Nucleus accumbens (tissue), 56 donors: ENCODE data around the gene TIRAP.
"Not testable (repeated sequence)": the region's sequence is repeated elsewhere in the genome, so short reads cannot be mapped to it uniquely, and the experiment has no call there.

ENCODE experiments used
- DNase-seq, 56 donors: peaks; one replicate each; lab custom pipeline; 2025; lab: John Stamatoyannopoulos, UW

TIRAP gene, protein sequence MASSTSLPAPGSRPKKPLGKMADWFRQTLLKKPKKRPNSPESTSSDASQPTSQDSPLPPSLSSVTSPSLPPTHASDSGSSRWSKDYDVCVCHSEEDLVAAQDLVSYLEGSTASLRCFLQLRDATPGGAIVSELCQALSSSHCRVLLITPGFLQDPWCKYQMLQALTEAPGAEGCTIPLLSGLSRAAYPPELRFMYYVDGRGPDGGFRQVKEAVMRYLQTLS

DNA sequence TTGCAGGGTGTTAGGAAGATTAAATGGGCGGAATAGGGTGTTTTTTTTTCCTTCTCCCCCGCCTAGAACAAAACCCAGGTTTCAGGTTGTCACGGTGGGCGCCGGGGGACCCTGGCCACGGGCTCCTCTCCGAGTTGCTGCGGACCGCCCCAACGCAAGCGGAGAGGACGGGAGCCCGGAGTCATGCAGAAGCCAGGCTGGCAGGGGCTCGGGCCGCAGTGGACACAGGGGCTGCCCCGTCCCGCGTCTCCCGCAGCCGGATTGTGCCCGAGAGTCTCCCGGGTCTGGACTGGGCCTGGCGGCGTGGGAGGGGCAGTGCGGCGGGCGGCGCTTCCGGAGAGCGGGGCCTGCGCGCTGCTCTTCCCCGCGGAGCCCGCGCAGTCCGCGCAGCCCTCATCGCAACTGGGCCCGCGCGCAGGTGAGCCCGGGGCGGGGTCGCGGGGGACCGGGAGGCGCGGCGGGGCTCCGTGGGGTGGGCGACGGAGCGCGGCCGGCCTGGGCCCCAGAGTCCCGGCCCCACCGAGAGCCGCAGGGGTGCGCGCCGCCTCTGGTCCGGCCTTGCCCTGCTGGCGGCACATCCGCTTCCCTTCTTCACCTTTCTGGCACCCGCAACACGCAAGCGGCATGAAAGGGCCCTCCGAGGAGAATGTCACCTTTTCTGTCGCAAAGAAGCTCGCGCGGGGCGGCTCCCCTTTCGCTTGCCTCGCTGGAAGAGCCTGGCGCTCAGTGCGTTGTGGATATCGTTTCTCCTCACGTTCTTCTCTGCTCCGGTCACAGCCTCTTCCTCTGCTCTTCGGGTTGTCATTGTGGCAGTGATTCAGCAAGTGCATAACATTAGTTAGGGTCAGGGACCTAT lies at the start of gene TIRAP:
TIRAP (plus strand) TSS at position 358 of the 856 bp plus-strand sequence. CDS start 7,802 bp downstream, outside the sequence.
- DNase-seq: peak in 43 of 56 donors; percentile 21 to 75 (median 46)

DNA sequence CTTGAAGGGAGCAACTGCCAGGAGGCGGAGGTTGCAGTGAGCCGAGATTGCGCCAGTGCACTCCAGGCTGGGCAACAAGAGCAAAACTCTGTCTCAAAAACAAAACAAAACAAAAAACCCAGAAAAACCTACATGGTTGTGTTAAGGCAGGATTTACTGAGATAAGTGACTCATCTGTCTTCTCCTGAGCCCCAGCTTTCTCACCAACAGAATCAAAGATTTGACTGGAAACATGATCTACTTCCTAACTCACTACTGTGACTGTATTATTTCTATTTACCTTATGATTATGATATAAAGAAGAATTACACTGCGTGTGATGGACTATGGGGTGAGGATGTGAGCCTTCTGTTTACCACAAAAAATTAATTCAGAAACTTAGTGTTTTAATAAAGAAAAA lies 49.5 kb upstream of the TIRAP start:
- DNase-seq: no peak

DNA sequence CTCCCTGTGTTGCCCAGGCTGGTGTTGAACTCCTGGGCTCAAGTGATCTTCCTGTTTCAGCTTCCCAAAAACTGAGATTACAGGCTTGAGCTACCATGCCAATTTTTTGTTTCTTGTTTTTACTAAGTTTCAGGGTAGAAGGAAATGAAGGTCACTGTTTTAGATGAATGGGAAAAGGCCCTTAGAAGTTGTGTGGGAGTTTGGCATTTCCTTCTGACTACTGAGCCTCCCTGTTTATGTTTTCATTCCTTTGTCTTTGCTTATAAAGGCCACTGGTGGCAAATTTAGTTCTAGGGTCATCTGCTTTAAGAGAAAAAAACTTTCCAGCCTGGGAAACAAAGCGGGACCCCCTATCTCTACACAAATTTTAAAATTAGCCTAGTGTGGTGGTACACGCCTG lies 36.3 kb upstream of the TIRAP start:
- DNase-seq: no peak

DNA sequence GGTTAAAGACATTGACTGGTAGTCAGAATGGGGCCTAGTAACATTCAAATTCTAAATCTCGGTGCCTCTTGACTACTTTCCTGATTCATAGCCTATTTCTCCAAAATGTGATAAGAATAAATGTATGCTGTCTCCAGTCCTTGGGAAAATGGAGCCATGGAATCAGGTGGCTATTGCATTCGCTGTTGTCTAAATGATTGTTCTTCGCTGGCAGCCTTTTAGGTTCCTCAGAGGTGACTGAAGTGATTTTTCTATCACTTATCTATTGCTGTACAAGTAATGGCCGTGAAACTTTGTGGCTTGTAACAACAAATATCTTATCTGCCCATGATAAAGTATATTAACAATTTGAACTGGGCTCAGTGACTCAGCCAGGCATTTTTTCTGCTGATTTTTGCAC lies 29.6 kb upstream of the TIRAP start:
- no peak for DNase-seq

- no peak for DNase-seq
These were observed 28.1 kb upstream of the TIRAP start for GRCh38 chr11:126254819-126255218.

DNA sequence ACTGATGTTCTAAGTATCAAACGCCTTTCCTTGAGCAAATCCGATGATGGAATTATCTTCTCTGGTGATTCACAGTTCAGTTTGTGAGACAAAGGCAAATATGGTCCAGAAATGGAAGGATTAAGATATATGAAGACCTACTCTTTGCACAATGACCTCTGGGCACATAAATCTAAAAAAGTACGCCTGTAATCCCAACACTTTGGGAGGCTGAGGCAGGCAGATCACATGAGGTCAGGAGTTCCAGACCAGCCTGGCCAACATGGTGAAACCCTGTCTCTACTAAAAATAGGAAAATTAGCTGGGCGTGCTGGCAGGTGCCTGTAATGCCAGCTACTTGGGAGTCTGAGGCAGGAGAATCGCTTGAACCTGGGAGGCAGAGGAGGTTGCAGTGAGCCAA lies 27.4 kb upstream of the TIRAP start:
- DNase-seq: not testable (repeated sequence)

DNA sequence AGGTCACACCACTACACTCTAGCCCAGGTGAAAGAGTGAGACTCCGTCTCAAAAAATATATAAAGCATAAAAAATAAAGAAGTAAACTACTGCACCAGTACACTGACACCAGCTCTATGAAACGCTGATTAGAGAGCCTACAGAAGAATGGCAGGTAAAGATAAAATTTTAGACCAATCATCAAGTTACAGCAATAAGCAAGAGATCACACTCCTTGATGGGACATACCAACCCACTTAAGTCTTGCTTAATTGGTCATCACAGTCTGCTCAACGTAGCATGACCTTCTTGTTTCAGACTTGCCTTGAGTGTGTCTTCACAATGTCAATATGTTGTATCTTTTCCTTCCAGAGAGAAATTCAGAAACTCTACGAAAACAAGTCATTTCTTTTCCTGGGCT lies 26.7 kb upstream of the TIRAP start:
- DNase-seq: no peak

DNA sequence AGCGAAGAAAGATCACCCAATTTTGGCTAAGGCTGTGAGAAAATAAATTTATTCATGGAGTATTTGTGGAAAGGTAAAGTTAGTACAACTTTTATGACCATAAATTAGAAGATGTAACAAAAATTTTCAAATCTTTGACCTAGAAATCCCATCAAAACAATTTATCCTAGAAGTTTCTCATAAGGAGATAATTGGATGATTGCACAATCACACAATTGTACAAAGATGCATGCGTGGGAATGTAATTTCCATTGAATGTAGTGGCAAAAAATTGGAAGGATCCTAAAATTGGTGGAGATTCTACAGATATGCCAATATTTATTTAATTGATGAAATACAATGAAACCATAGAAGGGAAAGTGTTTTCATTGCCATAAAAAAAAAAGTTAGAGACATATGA lies 25.7 kb upstream of the TIRAP start:
- DNase-seq: no peak

DNA sequence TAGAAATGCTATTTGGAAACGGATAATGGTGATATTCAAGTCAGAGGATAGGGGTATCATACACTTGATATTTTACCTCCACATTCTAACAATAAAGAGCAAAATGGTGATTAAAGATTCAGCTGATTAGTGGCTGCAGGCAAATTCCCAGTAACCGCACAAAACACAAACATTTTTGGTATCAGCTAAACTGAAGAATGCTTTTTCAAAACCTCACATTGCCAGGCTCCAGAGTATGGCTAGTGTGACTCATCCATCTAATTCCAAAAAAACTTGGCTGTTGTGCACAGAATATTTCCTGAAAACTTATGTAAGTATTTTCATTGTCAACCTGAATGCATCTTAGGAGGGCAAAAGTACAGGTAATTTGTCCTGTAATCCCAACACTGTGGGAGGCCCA lies 25.1 kb upstream of the TIRAP start:
- DNase-seq: no peak

GRCh38 chr11:126262216-126262615 lies 20.7 kb upstream of the TIRAP start:
- no peak for DNase-seq

DNA sequence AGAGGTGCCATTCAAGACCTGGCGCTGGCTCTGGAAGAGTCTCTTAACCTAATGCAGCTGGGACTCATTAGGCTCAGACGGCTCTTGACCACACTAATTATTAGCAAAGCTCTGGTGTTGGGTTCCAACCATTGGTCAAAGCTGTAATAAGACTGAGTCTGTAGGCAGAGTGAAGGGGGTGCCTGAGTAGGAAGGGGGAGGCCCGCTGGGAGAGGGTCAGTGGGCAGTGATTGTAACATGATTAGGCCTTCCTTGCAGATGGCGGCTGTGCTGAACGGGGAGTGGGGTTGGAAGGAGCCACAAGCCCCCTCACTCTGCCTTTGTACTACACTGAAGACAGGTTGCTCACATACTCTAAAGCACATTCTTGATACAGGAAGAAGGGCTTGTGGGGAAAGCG lies 19.4 kb upstream of the TIRAP start:
- no peak for DNase-seq

GRCh38 chr11:126265811-126266210 lies 17.1 kb upstream of the TIRAP start:
- no peak for DNase-seq

DNA sequence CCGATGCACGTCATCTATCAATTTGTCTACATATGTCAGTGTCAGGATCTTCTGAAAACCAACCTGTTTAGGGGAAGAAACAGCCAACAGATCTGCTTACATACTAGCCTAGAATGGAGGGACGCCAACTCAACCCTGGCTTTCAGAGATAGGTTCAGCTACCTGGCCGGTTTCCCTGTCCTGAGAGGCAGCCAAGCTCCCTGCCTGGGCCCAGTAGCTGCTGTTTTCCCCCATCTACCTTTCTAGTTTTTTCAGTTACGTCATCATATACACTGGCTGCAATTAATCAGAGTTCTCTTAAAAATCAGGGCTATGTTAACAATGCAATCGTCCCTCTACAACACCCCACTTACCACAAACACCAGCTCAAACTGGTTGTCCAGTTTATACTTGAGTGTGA lies 15.2 kb upstream of the TIRAP start:
- no peak for DNase-seq

- peak in 1 of 56 donors; percentile 63 for DNase-seq
These were observed 14.6 kb upstream of the TIRAP start for GRCh38 chr11:126268361-126268707.

DNA sequence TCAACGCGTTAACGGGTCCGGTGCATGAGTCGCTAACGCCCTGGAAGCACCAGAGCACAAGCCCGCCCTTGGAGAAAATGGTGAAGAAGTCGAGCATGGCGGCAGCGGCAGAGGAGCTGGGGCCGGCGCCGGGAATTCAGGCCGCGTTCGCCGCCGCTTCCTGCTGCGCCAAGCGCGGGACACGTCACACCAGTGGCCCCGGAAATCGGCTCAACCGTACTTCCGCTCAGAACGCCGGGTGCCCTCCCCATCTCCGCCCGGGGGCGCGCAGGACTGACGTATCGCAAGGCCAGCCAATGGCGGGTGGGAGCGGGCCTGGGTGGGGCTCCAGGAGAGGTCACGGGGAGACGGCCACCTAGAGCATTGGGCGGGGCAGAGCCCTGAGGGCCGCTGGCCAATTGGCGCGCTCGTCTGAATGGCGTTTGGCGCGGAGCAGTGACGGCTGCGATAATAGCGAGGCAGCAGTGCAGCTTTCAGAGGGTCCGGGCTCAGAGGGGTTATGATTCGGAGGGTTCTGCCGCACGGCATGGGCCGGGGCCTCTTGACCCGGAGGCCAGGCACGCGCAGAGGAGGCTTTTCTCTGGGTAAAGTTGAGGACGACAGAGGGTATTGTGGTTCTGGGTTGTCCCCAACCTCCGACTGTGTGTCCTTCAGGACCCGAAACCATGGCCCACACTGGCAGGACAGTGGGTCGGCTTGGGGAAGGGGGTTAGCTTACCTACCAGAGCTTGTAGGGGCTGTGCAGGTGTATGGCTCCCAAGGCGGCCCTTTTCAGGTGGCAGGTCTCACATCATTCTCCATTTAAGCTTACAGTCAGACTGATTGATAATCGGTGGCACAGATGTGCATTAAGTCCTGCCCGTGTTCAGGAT lies 13.9 kb upstream of the TIRAP start, which contains the start of the genes FOXRED1 and SRPRA:
FOXRED1 (plus strand) TSS at position 447 of the 872 bp plus-strand sequence; CDS start at position 500, 53 bp downstream.
SRPRA (minus strand) TSS at position 188 of the 872 bp plus-strand sequence; CDS start at position 97, 91 bp downstream.
- peak; percentile 85 to 100 (median 98) for DNase-seq

DNA sequence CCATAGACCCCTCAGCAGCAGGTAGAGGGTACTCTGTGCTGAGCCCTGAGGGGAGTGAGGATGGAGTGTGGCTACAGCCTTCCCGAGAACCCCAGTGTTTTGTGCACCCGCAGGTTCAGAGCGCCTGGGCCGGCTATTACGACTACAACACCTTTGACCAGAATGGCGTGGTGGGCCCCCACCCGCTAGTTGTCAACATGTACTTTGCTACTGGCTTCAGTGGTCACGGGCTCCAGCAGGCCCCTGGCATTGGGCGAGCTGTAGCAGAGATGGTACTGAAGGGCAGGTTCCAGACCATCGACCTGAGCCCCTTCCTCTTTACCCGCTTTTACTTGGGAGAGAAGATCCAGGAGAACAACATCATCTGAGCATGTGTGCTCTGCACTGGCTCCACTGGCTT lies 5.6 kb upstream of the TIRAP start:
- no peak for DNase-seq

GRCh38 chr11:126277780-126278179 lies 5.1 kb upstream of the TIRAP start:
- DNase-seq: no peak

DNA sequence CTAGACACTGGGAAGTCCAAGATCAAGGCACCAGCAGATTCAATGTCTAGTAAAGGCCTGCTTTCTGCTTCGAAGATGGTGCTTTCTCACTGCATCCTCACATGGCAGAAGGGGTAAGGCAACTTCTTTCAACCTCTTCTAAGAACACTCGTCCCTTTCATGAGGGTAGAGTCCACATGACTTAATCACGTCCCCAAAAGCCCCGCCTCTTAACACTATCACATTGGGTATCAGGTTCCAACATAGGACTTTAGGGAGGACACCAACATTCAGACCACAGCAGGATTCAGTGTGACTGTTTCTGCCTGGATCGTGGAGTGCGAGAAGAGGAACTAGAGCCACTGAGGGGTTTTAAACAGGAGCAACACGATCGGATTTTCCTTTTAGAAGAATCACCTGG lies 3.7 kb upstream of the TIRAP start:
- no peak for DNase-seq

- no peak for DNase-seq
These were observed 2.3 kb upstream of the TIRAP start for GRCh38 chr11:126280595-126280994.

GRCh38 chr11:126281245-126281644 lies 1.6 kb upstream of the TIRAP start:
- no peak for DNase-seq

GRCh38 chr11:126281666-126282175 lies 1.2 kb upstream of the TIRAP start:
- DNase-seq: no peak
